ENCODE measurements around the gene PNKP.

PNKP gene

DNA sequence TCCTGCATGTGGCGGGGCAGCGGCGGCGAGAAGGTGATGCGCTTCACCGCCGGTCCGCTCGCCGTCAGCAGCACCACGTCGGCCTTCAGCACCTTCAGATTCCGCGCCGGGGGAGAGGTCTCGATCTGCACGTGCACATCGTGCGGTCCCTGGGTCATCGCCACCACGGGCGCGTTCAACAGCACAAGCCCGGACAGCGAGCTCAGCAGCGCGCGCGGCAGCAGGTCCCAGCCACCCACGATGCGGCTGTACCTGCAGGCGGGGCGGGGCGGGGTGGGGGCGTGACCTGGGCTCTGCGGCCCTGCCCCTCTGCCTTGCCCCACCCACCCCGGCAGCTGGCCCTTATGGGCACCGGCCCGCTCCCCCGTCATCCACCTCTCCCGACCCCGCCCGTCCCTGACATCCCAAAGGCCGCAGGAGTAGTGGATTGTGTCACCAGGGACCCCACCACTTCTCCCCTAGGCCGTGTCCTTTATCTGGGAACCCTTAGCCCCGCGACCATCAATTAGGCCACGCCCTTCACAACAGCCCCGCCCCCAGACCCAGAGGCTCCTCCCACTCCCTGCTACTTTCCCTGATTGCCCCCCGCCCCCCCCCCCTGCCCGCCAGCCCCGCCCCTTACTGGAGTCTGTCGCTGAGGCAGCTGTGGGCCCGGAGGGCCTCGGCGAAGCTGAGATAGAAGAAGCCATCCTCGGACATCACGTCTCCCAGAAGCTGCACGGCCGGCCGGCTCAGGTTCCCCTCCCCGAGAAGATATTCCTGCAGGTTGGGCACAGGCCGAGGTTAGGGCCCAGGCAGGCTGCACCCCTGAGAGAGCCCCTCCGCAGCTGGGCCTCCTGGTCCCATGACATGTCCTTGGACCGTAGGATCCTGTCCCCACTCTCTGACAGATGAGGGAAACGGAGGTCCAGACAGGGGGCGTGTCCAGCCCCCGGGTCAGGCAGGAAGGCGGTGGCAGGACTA is 23.3 kb upstream of the PNKP start:
- DNase-seq: no peak

DNA sequence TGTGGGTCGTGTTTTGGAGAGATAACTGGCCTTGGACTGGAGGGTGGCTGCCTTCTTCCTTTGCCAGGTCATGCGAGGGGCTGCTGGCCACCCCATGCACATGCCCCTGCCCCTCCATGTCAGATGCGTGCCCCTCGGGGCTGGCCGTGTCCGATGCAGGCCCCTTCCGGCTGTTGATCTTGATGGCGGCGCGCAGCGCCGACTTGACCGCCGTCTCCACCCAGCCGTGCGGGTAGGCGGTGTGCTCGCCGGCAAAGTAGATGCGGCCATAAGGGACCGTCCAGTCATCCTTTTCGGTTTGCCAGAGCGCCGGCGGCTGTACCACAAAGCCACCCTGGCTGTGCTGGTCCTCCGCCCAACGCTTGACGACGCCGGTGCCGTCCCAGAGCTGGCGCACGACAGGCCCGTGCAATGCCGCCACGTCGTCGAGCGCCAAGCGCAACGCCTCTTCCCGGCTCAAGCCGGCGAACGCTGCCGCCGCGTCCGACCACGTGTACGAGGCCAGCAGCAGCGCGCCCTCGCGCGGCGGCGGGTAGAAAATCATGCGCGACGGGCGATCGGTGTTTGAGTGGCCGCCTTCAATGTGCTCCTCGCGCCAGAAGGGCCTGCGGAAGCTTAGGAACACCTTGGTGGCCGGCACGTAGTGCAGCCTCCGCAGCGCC is 22.4 kb upstream of the PNKP start:
- DNase-seq: peak; percentile 67

DNA sequence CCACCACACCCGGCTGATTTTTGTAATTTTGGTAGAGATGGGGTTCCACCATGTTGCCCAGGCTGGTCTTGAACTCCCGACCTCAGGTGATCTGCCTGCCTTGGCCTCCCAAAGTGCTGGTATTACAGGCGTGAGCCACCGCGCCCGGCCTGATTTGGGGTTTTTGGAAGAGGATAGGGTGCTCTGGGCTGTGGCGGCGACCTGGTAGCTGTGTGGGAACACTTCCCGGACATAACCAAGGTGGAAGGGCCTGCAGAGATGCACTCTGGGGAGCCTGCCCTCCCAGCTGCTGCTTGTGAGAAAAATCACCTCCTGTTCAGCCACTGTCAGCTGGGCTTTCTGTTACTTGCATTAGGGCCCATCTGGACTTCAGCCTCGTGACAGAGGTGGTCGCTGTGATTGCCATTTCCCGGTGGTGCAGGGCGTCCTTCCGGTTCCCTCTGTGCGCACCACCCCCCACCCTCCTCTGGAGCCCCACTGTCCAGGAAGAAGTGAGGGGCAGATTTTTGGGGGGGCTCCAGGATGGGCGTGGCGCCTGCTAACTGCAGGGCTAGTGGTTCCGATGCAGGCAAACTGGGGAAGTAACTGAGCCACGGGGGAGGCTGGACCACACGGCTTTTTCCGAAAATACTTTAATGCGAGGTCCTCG is 21.8 kb upstream of the PNKP start:
- DNase-seq: no peak

DNA sequence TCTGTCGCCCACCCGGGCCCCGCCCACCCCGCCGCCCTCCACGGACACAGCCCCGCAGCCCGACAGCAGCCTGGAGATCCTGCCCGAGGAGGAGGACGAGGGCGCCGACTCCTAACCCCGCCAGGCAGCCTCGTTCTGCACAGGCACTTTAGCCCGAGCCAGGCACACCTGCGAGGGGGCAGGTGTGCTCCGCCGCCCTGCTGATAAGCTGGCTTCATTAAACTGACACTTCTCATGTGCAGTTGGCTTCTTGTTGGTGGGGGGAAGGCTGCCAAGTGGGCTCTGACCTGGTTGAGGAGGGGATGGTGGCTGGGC is 21.1 kb upstream of the PNKP start:
- DNase-seq: no peak

DNA sequence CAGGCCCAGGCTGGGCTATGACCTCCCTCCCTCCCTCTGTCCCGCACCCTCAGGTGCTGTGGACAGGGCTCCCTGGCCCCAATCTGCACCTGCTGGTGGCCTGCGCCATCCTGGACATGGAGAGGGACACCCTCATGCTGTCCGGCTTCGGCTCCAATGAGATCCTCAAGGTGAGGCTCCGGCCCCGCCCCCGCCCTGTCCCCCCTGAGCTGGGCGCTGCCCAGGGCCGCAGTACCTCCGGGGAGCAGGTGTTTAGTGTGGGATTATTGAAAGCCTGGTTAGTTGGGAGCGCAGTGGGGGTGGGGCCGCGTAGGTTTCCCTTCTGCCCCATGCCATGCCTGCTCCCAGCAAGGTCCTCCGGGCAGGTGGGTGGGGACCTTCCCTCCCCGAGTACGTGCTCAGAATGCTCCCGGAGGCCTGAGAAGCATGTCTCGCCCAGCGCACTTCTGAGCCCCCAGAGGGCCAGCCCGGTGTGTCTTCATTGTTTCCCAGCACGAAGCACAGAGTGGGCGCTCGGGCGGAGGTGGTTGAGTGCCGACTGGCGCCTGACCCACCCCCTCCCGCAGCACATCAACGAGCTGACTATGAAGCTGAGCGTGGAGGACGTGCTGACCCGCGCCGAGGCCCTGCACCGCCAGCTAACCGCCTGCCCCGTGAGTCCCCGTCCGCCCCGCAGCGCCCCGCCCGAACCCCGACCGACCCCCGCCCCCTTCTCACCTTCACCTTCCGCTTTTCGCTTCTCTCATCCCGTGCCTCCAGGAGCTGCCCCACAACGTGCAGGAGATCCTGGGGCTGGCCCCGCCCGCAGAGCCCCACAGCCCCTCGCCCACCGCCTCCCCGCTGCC is 20.5 kb upstream of the PNKP start:
- DNase-seq: no peak

DNA sequence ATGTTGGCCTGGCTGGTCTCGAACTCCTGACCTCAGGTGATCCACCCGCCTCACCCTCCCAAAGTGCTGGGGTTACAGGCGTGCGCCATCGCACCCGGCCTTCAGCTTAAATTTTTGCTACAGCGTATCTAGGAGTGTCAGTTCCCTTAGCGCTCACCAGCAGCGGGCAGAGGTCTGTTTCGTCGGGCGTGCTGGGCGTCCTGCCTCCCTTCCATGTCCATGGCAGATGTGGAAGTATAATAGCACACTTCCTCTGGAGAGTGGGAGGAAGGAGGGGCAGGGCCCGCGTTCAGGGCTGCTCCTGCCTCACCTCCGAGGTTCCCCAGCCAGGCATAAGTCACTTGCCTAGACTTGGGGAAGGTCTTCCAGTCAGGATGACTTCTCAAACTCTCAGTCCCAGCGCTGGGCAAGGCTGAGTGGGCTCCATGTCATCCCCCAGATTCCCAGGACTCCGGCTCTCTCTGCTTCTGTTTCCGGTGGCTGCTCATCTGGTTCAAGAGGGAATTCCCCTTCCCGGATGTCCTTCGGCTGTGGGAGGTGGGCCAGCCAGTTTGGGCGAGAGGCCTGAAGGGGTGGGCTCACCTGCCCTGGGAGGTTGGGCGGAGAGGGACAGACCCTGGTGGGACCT is 19.8 kb upstream of the PNKP start:
- DNase-seq: no peak

DNA sequence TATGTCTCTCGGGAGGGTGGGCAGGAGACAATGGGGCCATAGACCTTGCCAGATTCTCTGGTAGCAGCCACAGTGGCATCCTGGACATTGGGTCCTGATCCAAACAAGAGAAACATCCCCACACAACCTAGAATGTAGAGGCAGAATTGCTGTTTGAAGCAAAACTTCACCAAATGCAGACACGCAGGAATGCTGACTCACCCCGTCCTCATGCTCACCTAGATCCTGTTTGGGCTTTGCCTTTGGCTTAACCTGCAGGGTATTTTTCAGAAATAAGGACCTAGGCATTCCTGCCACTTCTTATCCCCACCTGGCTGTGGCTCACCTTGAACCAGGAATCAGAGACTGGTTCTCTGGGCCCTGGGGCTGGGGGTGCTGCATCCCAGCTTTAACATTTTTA is 17.4 kb upstream of the PNKP start:
- no peak for DNase-seq

DNA sequence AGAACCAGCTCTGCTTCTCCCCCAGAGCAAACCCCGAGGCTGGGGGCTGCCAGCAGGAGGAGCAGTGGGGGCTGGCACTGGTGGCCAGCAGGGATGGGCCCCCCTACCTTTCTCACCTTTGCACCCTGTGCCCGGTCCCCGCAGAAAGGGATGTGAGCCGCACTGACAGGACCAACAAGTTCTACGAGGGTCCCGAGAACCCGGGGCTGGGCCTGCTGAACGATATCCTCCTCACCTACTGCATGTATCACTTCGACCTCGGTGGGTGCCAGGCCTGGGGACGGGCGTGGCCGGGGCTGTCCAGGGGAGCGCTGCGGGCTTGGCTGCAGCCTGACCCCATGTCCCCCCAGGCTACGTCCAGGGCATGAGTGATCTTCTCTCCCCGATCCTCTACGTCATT is 16.7 kb upstream of the PNKP start:
- DNase-seq: no peak

DNA sequence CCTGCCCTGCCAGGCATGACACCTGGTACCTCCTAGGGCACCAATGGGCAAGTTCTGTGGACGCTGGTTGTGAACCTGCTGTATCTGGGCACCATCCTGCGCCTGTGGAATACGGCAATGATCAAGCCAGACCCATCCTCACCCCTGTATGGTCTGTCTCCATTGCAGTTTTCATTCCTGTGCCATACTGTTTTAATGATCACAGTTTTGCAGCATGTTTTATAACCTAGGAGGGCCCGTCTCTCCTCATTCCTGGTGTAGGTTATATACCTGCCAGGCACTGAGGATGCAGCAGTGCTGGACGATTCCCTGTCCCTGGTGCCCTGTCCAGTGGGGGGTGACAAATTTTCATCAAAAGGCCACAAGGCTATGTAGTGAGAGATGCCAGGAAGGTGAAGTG is 15.7 kb upstream of the PNKP start:
- DNase-seq: no peak

DNA sequence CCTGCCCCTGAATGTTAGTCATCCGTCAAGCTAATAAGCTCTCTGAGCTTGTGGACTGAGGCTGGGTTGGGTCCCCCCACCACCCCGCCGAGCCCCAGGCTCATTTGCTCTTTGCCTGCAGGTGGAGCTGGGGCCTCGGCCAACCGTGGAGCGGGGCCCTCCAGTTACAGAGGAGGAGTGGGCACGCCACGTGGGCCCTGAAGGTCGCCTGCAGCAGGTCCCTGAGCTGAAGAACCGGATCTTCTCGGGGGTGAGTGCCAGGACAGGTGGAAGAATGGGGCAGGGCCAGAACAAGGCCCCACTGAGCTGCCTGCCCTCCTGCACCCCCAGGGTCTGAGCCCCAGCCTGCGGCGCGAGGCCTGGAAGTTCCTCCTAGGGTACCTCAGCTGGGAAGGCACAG is 15.3 kb upstream of the PNKP start:
- DNase-seq: no peak

DNA sequence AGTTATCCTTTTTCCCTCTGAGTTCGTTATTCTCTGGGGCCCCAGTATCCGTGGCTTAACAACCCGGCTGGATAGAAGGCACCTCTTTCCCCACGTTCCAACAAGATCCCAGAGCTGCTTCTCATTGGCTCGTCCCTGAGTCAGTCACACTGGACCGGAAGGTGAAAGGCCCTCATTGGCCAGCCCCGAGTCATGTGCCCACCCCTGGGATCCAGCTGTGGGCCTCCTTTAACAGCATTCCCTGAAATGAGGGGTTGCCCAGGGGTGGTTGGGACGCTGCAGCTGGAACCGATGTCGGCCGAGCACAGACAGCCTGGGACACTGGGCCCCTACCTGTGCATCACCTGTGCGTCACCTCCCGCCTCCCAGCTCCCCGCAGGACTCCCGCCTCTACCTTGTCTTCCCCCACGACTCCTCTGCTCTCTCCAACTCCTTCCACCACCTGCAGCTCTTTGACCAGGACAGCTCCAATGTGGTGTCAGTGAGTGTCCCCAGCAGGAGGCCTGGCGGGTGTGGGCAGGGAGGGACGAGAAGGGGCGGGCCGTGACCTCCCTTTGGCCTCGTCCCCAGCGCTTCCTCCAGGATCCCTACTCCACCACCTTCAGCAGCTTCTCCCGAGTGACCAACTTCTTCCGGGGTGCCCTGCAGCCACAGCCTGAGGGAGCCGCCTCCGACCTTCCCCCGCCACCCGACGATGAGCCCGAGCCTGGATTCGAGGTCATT is 14.5 kb upstream of the PNKP start:
- DNase-seq: no peak

DNA sequence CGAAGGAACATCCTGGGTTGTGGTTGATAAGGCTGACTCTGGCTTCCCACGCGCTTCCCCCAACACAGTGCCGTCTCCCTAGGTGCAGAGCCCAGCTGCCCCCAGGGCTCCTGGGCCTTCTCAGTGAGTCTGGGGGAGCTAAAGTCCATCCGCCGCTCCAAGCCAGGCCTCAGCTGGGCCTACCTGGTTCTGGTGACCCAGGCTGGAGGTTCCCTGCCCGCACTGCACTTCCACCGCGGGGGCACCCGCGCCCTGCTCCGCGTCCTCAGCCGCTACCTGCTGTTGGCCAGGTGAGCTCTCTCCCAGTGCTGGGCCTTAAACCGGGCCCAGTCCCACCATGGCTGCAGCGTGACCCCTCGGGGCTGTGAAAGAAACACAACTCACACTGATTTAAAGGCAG is 13.8 kb upstream of the PNKP start:
- no peak for DNase-seq

DNA sequence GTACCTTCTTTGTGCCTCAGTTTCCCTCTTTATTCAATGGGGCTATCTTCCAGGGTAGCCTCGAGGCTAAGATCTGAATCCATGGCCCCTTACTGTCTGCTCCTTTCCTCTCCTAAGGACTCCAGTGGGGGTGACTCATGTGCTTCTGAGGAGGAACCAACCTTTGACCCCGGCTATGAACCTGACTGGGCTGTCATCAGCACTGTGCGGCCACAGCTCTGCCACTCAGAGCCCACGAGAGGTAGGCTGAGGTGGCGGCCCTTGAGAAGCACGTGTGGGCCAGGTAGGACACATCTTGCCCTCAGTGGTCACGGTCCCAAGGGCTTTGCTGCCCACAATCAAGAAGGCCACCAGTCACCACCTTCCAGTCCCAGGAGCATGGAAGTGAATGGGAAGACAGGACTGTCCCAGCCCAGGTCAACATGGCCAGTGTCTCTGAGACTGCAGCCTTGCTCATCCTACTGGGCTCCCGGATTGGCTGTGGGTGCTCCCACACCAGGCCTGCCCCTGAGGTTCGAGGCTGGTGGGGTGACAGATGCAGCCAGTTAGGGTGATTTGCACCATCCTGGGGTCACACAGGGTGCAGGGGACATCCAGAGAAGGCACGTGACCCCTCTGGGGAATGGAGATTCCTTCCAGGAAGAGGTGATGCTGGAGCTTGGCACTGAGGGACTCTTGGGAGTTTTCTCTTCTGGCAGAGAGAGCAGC is 12.9 kb upstream of the PNKP start:
- DNase-seq: no peak

DNA sequence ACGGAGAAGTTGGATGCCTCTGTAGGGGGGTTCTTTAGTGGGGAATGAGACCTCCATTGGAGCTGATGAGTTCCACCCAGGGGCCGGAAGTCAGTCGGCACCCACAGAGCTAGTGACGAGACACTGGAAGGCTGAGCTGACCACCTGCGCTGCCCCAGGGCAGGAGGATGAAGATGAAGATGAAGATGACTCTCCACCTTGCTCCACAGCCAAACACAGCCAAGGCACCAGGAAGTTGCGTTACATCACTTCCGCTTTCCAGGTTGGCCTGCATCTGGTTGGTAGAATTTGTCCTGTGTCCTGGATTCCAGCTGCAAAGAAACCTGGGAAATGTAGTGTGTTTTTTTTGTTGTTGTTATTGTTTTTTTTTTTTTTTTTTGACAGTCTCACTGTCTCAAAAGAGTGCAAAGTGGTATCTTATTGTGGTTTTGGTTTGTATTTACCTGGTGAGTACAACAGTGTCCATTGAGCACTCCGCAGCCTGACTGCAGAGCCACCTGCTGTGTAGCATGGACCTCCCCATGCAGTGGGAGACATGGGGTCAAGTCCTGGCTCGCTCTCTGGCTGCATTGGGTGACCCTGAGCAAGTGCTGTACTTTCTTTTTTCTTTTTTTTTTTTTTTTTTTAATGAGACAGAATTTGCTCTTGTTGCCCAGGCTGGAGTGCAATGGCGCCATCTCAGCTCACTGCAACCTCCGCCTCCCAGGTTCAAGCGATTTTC is 12.0 kb upstream of the PNKP start:
- DNase-seq: no peak

DNA sequence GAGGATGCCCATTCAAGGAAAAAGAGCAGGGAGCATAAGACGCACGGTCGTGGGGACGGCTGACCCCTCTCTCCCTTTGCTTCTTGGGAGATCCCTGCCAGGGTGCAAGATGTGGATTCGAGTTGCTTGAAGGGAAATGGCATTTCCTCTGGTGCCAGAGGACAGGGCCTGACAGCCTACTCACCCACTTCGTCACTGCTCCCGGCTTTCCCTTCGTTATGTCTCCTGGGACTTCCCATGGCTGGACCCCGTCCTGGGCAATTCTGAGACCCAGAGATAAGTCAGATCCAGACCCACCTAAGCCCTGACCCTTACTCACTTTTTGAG is 11.3 kb upstream of the PNKP start:
- no peak for DNase-seq

DNA sequence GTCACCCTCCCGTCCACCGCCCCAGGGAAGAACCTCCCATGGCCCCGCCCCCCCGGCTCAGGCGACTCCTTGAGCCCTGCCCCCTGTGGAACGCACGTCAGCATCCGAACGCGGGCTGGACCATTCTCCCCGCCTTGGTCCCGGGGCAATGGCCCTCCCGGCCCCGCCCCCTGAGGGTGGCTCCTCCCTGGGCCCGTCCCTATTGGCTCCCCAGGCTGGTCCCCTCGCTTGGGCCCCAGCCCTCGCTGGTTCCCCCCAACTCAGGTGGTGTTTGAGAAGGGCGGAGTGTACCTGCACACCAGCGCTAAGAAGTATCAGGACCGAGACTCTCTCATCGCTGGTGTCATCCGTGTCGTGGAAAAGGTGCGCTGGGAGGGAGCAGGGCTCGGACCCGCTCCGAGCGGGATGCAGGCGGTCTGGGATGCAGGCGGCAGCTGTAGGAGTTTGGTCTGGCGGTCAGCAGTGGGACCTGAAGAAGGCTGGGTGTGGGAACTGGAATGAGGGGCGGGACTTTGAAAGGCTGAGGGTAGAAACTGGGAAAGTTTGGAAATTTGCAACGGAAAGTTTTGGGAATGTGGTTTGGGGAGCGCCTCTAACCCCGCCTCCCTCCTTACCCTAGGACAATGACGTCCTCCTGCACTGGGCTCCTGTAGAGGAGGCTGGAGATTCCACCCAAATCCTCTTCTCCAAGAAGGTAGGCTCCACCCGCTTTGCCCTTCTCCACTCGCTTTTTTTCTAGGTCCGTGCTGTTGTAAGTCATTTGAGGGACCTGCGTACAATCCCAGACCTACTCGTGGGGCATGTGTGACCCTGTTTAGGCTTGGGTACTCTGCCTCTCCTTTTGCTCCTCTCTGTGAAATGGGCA is 10.7 kb upstream of the PNKP start:
- DNase-seq: peak; percentile 98

DNA sequence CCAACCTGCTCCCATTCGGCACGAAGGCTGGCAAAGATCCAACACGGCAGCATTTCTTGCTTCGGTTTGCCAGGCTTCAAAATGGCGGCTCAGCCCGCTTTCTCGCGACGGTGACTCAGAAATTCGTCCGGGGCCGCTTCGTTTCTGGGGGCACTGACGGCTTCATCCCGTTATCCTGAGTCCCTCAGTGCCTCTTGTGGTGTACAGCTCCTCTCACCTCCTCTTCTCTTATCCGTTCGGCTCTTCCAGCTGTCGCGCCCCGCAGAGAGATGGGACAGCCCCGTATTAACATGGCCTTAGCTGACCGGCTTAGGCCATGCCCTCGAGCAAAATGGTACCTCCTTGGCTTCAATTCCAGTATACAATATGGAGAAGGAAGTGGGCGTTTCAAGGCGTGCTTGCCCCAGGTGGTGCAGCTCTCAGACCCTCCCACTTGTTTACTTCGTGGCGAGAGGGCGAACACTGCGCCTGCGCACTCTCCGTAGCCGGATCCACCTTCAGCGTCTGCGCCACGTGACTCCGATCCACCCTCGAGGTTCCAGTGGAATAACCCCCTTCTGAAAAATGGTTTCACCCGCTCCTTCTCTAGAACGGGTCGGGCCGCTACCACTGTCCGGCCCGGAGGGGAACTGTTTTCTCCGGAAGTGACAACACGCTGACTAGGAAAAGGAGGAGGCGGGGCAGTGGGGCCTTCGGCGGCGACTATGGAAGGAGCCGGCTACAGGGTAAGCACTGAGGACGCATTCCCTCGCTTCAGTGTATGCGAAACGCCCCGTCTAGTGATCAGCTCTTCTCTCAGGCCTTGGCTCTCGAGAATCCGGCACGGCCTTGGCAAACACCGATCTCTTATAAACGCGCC is 9.9 kb upstream of the PNKP start, which contains the start of the genes AKT1S1 and TBC1D17:
Gene AKT1S1, minus strand, starts transcription at position 336 of the 859 bp plus-strand sequence. CDS start 4,060 bp downstream, outside the sequence.
Gene TBC1D17, plus strand, starts transcription at position 683 of the 859 bp plus-strand sequence. Its CDS starts 22 bp downstream, at position 705.
- peak; percentile 100 for DNase-seq

DNA sequence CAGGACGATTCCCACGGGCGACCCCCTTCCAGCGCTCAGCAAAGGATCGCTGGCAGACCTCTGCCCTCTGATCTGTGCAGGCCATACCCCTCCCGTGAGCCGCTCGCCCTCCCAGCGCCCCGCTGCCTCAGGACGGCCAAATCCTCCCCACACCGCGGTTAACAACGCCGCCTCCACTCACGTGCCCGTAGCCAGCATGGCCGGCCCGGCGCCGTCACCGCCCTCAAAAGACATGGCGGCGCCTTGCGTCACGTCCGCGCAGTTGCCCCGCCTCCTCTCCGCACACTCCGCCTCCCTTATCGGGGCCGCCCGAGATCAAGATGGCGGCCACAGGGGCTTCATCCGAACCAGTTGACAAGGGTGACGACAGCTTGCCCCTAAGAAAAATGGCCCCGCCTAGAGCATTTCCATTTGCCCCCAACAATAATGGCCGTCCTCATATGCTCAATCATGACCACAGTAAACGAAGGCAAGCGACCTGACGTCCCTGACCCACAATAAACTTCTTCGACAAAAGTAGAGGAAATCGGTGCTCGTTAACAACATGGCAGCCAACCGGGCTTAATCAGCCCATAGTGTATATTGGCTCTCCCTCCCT is 9.1 kb upstream of the PNKP start:
- peak; percentile 99 for DNase-seq
